HepG2 (cell line): Measurements from ENCODE around the gene THOP1.

Source experiments
- SMC3 ChIP-seq: IDR thresholded peaks from 2 replicates; pipeline ENCODE4 v1.6.1; 2011; ENCODE audit warnings: low read length, improper control_type of control experiment
- ZSCAN12 ChIP-seq: sonication (generic); formaldehyde crosslinking; IDR thresholded peaks from 2 replicates; pipeline ENCODE4 v1.9.0; 2021; ENCODE audit warnings: mild to moderate bottlenecking, missing genetic modification reagents
- TF ChIP-seq, protein P1 (sequence below), 2 experiments: IDR thresholded peaks; 2 replicates each; pipeline ENCODE4 v1.6.1; 2011 to 2012; ENCODE audit warnings: low read length in 2 of 2, borderline replicate concordance in 1 of 2, low read depth in 1 of 2, mild to moderate bottlenecking in 1 of 2, moderate library complexity in 1 of 2
- TF ChIP-seq, protein P2 (sequence below): IDR thresholded peaks from 2 replicates; pipeline ENCODE4 v1.6.1; 2016; ENCODE audit warnings: control low read depth
- TF ChIP-seq, protein P3 (sequence below): sonication (generic); formaldehyde crosslinking; IDR thresholded peaks from 2 replicates; pipeline ENCODE4 v1.5.0; 2020; ENCODE audit warnings: mild to moderate bottlenecking, missing genetic modification reagents, moderate library complexity

DNA sequence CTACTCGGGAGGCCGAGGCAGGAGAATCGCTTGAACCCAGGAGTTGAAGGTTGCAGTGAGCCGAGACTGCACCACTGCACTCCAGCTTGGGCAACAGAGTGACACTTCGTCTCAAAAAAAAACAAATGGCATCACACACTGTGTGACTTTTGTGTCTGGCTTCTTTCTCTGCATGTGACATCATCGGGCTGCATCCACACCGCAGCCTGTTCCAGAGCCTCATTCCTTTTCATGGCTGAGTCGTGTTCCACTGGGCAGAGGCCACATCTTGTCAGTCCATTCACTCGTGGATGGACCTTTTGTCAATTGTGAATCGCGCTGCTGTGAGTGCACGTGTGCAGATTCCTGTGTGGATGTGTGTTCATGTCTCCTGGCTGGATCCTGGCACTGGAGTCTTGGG lies 8.3 kb downstream of the THOP1 start:
- TF ChIP-seq, protein P1, sequence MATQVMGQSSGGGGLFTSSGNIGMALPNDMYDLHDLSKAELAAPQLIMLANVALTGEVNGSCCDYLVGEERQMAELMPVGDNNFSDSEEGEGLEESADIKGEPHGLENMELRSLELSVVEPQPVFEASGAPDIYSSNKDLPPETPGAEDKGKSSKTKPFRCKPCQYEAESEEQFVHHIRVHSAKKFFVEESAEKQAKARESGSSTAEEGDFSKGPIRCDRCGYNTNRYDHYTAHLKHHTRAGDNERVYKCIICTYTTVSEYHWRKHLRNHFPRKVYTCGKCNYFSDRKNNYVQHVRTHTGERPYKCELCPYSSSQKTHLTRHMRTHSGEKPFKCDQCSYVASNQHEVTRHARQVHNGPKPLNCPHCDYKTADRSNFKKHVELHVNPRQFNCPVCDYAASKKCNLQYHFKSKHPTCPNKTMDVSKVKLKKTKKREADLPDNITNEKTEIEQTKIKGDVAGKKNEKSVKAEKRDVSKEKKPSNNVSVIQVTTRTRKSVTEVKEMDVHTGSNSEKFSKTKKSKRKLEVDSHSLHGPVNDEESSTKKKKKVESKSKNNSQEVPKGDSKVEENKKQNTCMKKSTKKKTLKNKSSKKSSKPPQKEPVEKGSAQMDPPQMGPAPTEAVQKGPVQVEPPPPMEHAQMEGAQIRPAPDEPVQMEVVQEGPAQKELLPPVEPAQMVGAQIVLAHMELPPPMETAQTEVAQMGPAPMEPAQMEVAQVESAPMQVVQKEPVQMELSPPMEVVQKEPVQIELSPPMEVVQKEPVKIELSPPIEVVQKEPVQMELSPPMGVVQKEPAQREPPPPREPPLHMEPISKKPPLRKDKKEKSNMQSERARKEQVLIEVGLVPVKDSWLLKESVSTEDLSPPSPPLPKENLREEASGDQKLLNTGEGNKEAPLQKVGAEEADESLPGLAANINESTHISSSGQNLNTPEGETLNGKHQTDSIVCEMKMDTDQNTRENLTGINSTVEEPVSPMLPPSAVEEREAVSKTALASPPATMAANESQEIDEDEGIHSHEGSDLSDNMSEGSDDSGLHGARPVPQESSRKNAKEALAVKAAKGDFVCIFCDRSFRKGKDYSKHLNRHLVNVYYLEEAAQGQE (IDR thresholded peaks at IDR 0.05; ENCODE audit: borderline replicate concordance in 1 of 2, low read depth in 1 of 2, low read length in 2 of 2): no peak
- TF ChIP-seq SMC3 (no peak), ZSCAN12 (CRISPR knock-in tag) (no peak)
- TF ChIP-seq, protein P2, sequence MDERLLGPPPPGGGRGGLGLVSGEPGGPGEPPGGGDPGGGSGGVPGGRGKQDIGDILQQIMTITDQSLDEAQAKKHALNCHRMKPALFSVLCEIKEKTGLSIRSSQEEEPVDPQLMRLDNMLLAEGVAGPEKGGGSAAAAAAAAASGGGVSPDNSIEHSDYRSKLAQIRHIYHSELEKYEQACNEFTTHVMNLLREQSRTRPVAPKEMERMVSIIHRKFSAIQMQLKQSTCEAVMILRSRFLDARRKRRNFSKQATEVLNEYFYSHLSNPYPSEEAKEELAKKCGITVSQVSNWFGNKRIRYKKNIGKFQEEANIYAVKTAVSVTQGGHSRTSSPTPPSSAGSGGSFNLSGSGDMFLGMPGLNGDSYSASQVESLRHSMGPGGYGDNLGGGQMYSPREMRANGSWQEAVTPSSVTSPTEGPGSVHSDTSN: no peak
- TF ChIP-seq, protein P3, sequence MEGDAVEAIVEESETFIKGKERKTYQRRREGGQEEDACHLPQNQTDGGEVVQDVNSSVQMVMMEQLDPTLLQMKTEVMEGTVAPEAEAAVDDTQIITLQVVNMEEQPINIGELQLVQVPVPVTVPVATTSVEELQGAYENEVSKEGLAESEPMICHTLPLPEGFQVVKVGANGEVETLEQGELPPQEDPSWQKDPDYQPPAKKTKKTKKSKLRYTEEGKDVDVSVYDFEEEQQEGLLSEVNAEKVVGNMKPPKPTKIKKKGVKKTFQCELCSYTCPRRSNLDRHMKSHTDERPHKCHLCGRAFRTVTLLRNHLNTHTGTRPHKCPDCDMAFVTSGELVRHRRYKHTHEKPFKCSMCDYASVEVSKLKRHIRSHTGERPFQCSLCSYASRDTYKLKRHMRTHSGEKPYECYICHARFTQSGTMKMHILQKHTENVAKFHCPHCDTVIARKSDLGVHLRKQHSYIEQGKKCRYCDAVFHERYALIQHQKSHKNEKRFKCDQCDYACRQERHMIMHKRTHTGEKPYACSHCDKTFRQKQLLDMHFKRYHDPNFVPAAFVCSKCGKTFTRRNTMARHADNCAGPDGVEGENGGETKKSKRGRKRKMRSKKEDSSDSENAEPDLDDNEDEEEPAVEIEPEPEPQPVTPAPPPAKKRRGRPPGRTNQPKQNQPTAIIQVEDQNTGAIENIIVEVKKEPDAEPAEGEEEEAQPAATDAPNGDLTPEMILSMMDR (CRISPR knock-in tag): no peak
